Middle frontal gyrus (tissue), 1 donor: ENCODE measurements around the gene NDUFA13.
"Not testable (repeated sequence)": the region's sequence is repeated elsewhere in the genome, so short reads cannot be mapped to it uniquely, and the experiment has no call there.

Experiments used
- DNase-seq: peaks from one replicate; pipeline ENCODE4 v3.0.0-alpha.2; 2015; ENCODE audit warnings: low spot score; ENCODE audit errors: extremely low spot score

NDUFA13 gene

DNA sequence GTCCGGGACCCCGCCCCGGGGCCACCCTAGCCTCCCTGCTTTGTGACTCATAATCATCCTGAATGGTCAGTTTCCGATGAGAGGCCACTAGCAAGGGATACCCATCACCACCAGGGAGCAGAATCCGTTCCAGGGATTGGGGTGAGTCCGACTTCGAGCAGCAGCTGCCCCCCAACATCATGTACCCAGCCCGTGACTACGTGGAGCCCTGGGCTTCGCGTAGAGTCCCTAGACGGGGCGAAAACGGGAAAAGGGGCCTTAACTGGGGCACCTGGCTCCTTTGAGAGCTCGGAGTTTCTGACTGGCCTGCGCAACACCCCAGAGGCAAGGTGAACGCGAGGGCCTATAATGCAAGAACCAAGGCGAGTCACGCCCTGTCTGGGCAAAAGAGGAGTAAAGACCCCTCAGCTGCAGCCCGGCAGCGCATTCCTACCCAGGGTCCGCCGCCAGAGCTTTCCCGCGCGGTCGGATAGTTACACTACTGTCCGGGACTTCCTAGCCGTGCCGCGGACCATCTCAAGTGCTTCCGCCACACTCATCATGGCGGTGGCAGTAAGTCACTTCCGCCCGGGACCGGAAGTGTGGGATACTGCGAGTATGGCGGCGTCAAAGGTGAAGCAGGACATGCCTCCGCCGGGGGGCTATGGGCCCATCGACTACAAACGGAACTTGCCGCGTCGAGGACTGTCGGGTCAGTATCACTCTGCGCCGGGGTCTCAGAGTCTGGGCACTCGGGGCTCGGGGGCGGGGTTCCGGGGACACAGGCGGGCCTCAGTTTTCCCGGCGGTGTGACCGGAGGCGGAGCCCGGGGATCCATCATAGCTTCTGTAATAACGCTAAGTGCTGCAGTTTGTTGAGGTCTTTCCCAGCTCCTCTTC lies at the start of gene NDUFA13:
Gene NDUFA13, plus strand, starts transcription at position 584 of the 878 bp plus-strand sequence. Its CDS starts 14 bp downstream, at position 598.
- peak; percentile 84 for DNase-seq

DNA sequence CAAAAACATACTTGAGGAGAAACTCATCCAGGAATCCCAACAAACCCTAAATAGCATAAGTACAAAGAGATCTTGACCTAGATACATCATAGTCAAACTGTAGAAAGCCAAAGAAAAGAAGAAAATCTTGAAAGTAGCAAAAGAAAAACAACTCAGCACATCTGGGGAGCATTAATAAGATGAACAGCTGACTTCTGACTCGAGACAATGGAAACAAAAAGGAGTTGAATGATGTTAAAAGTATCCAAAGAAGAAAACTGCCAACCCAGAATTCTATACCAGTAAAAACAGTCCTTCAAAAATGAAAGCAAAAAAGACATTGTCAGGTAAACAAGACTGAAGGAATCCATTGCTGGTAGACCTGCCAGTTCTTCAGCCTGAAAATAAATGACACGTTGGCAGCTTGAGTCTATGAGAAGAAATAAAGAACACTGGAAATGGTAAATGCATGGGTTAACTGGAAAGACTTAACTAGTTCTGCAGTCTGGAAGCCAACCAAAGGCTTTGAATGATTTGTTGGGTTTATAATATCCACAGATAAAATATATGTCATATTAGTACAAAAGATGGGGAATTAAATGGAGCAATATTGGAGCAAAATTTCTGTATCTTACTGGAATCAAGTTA lies 47.5 kb upstream of the NDUFA13 start:
- DNase-seq: no peak

DNA sequence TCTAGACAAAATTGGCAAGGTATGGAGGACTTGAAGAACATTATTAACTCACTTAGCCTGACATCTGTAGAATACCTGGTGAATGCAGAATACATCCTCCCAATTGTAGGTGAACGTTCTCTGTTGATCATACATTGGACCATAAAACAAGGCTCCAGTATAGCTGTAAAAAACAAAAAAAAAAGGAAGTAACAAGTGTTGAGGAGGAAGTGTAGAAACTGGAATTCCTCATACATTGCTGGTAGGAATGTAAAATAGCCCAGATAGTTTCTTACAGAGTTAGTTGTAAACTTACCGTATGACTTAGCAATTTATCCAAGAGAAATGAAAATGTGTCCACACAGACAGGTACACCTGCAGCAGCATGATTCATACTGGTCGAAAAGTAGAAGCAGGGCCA lies 45.4 kb upstream of the NDUFA13 start:
- DNase-seq: no peak

GRCh38 chr19:19471682-19472081 lies 44.3 kb upstream of the NDUFA13 start:
- no peak for DNase-seq

GRCh38 chr19:19472106-19472505 lies 43.9 kb upstream of the NDUFA13 start:
- not testable (repeated sequence) for DNase-seq

GRCh38 chr19:19475015-19475765 lies 40.8 kb upstream of the NDUFA13 start:
- no peak for DNase-seq

DNA sequence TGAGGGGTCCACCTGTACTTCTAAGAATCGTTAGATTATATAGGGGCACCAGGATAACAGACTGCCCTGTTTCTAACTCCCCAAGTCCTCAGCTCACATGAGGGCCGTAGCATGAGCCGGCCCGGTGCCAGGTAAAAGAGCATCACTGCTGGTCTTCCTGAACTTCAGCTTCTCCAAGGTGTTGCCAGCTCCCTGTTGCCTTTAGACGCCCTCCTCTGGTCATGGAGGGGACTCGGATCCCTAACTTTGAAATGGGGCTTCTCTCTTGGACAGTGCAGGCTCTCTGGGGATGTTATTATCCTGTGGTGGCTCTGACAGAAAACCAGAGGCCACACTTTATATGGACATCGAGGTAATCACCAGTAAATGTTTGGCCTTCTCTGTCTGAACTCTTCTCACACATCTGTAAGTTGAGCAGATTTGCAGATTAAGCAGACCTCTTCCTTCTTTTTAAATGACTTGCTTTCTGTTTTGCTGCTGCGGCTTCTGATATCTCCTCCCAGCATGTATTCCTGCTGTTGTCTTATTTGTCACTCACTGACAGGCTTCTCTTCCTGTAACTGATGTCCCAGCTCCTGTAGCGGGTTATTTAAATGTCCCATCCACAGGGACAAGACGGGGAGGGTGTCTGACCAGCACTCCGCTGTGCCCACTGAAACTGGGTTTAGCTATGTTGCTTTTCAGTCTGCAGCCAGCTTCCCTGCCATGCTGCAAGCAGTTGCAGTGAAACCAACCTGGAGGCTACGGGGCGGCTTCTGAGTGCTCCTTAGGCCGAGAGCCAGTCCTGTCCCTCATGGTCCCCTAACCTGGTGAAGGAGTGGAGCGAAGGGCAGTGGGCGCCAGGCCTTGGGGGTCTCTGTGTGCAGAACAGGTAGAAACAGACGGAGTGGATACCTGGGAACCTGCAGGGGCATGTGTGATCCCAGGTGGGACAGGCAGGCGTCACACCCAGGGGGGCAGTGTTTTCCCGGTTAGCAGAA lies 39.9 kb upstream of the NDUFA13 start:
- no peak for DNase-seq

GRCh38 chr19:19477705-19478383 lies 38.2 kb upstream of the NDUFA13 start:
- DNase-seq: no peak

DNA sequence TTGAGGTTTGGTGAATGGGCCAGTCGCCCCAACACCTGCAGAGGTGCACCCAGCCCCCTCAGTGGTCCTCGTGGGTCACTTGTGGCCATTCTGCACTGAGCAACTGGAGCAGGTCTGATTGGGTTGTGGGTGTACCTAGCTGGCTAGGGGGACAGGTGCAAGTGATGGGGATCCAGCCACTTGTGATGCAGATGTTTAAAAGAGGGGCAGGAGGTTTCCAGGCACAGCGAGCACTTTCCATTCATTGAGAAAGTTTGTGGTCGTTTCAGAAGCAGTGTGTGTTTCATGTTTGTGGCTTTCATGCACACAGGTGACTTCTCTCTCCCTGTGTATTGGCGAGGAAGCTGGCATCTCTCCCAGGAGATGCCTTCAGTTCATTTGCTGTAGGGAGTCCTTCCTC lies 35.3 kb upstream of the NDUFA13 start:
- DNase-seq: no peak

GRCh38 chr19:19482809-19483596 lies 33.0 kb upstream of the NDUFA13 start:
- DNase-seq: no peak

DNA sequence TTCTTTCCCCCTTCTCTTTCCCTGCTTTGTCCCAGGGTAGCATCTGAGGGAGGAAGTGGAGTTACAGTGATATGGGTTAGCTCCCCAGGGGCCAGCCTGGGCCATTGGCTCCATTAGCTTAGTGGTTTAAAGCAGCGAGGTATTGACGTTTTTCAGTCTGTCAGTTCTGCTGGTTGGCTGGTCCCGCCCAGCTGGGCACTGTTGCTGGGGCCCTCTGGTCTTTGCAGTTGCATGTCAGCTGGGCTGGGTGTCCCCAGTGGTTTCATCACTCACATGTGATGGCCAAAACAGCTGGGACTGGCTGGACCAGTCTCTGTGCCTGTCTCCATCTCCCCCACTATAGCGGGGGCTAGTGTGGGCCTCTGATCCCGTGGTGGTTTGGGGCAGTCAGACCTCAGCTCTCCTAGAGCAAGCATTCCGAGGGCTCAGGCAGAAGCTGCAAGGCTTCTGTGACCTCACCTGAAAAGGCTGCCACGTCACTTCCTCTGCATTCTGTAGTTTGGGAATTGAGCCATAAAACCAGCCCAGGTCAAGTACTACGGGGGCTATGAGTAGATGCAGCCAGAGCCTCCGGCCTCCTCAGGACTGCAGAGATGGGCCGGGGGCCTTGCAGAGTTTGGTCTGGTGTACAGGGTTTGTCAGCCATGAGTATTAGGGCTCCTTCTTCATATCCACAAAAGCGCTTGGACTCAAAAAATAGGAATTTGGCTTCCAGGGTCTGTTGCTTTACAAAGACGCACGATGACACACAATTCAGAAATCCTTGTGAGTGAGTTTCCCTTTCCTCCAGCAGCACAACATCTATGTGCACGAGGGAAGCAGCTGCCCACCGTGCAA lies 30.6 kb upstream of the NDUFA13 start:
- no peak for DNase-seq

GRCh38 chr19:19485998-19486290 lies 30.1 kb upstream of the NDUFA13 start:
- DNase-seq: no peak

DNA sequence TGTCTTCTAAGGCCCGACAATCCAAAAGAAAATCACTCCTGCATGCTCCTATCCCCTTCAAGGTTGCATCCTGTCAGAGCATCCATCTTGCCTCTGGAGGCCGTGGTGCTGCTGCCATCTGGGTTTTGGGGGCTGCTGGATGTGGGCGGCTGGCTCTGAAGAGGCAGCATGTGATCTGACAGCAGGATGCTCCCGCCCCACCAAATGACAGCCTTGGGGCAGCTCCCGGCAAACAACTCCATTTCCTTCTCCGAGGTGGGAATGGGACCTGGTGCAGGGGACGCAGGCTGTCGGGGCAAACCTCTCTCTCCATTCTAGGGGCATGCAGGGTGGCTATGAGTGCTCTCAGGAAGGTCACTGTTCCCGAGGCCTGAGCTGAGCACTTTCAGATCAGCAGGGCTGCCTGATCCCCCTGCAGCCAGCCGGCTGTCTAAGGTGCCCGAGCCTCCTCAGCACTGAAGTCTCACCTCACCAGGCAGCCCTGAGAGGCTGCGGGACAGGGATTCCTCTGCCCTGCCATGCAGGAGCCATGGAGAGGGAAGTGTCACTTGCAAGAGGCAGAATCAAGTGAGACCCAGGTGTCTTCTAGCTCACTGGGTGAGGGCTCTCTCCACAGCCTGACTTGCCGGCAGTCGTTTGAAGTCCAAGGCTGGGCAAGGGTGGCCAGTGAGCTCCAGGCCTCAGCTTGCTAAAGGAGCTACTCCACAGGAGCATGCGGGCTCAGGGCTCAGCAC lies 29.5 kb upstream of the NDUFA13 start:
- no peak for DNase-seq

DNA sequence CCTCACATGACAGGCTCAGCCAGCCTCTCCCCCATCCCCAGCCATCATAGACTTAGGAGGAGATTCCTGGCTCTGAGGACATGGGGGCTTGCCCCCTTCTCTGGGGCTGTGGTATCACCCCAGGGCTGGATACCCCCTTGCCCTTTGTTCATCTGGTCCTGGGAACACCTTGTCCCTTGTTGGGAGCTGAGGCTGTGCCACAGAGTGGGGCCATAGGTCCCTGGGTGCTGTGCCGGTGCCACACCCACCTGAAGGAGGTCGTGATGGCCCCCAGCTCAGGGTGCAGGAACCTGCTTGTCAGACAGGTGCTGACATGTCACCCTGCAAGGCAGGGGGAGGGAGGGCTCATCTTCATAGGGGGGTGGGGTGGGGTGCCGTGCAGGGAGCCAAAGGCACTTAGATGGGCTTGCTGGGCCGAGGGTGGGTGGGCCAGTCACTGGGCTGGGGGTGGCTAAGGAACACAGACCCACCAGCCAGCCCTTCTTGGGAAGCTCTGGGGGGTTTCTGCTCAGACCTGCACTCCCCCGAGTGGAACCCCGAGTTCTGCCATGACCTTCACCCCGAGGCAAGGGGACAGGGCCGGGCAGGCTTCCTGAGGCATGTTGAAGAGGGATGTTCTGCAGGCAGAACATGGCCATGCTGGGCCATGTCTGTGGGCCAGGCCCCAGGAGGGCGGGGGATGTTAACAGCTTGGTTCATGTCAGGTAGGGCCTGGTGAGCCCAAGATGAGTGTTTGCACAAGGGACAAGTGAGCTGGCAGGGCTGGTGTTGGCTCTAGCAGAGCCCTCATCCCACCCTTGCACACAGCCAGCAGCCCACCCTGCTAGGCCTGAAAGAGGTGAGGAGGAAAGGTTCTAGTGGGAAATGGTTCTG lies 28.7 kb upstream of the NDUFA13 start:
- no peak for DNase-seq

DNA sequence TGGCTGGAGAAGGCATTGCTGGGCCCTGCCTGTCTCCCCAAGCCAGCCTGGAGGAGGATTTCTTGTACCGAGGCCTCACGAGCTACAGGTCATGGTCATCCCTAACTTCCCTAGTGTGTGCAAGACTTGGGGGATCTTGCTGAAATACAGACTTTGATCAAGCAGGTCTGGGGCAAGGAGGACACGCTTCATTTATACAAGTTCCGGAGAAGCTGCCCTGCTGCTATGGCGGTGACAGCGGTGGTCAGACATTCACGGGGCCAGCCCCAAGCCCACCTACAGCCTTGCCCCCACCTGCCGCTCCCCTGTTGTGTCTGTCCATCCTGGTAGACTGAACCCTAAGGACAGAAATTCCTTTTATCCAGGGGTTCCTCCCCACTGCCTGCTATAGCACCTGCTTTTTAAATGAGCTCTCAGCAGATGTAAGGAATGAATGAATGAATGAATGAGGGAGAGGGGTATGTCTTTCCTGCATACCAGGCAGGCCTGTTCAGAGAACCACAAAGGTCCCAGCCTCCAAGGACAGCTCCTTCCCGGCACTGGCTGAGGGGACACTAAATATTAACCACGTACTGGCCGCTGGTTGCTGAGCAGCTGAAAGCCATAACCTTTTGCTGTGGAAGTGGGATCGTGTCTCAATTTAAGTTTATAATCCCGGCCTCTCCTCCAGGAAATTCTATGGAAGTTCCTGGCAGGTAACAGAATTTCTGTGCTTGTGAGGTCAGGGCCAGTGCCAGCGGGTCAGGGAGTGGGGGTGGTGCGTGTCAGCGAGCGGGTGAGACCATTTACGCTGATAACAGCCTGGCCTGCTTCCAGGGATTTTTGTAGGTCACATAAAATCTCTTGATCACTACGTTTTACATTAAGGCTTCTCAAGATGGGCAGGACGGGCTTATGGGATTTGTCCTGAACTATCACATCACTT lies 27.8 kb upstream of the NDUFA13 start:
- DNase-seq: no peak
